Activated CD4-positive, alpha-beta T cell treated with anti-CD3 and anti-CD28 coated beads, Interleukin-2, amount 10 ng/mL, durations not matched to agents 24 days and 14 days (primary cell): ENCODE results near the gene ALAS1. TPM values are rescaled to one million over a fixed set of nuclear protein-coding genes. Genes with fewer than 3 reads are reported as not detected.

Source experiments
- DNase-seq: peaks from one replicate; pipeline ENCODE4 v3.0.0; 2022
- H3K27ac Mint-ChIP-seq: one replicate; pipeline ENCODE4 v1.8.0; 2022; ENCODE audit warnings: mild to moderate bottlenecking, mixed read lengths
- H3K27me3 Mint-ChIP-seq: one replicate; pipeline ENCODE4 v1.8.0; 2022; ENCODE audit warnings: mixed read lengths
- H3K36me3 Mint-ChIP-seq: one replicate; pipeline ENCODE4 v1.8.0; 2022; ENCODE audit warnings: low read depth, mild to moderate bottlenecking, mixed read lengths
- H3K4me1 Mint-ChIP-seq: one replicate; pipeline ENCODE4 v1.8.0; 2021; ENCODE audit warnings: mixed read lengths
- H3K4me3 Mint-ChIP-seq: one replicate; pipeline ENCODE4 v1.8.0; 2022; ENCODE audit warnings: mild to moderate bottlenecking, moderate library complexity, mixed read lengths
- H3K9me3 Mint-ChIP-seq: one replicate; pipeline ENCODE4 v1.8.0; 2021; ENCODE audit warnings: mixed read lengths
- intact Hi-C: fragments of 100-400 bp; cut with micrococcal nuclease; formaldehyde crosslinking; loops from one replicate; pipeline ENCODE4 v1.15.1; 2023
- total RNA-seq: library from RNA; stranded (reverse); gene quantifications from 2 replicates; pipeline ENCODE4 v1.2.3, GENCODE V29; 2022

Gene ALAS1
- total RNA-seq, 1 donor from 2014 or later = 118 TPM

- intact Hi-C loops = loop anchor here (10.0 kb wide), 1 partner anchor 1650 kb away; no protein-coding TSS in a partner anchor
- H3K4me1 Mint-ChIP-seq = peaks cover 74% of the 10 kb centered on the region
- peaks cover 5% of the 10 kb centered on the region for H3K9me3 Mint-ChIP-seq
- peak overlapping the region; percentile 56 for H3K27ac Mint-ChIP-seq
- peaks cover 86% of the 10 kb centered on the region for H3K36me3 Mint-ChIP-seq
- peak overlapping the region; percentile 29 for H3K4me3 Mint-ChIP-seq
- DNase-seq = no peak
- H3K27me3 Mint-ChIP-seq = peaks cover 2% of the 10 kb centered on the region
Observed at GRCh38 chr3:52254608-52255007, 56.6 kb downstream of the ALAS1 start.

DNA sequence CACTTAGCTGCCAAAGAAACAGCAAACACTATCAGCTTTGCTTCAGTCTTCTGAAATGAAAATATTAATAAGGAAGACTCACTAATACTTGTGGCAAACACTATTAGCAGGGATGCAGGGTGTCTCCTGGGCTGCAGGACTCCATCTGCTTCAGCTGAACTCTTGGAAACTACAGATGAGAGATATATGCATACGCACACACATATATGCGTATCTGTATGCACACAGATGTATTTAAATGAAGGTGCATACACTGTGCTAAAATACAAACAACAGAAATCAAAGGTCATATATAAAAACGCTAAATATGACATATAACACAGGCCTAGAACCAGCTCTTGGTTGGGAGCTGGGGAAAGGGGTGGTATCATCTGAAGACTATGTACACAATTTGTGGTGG is 58.2 kb downstream of the ALAS1 start:
- H3K27ac Mint-ChIP-seq = peak overlapping the region; percentile 34
- DNase-seq = no peak
- intact Hi-C loops = loop anchor here (10.0 kb wide), 1 partner anchor 1651 kb away; no protein-coding TSS in a partner anchor
- H3K36me3 Mint-ChIP-seq = peaks cover 89% of the 10 kb centered on the region
- H3K4me1 Mint-ChIP-seq = peaks cover 71% of the 10 kb centered on the region
- H3K9me3 Mint-ChIP-seq = peaks cover 5% of the 10 kb centered on the region
- H3K27me3 Mint-ChIP-seq = peaks cover 2% of the 10 kb centered on the region
- no peak overlapping the region for H3K4me3 Mint-ChIP-seq

GRCh38 chr3:52256622-52257021 is 58.7 kb downstream of the ALAS1 start:
- Mint-ChIP-seq H3K27me3 (peaks cover 2% of the 10 kb centered on the region), H3K27ac (peak overlapping the region; percentile 81), H3K4me1 (peaks cover 74% of the 10 kb centered on the region), H3K9me3 (peaks cover 5% of the 10 kb centered on the region), H3K36me3 (peaks cover 94% of the 10 kb centered on the region), H3K4me3 (no peak overlapping the region)
- no peak for DNase-seq
- intact Hi-C loops = loop anchor here (10.0 kb wide), 1 partner anchor 1652 kb away; no protein-coding TSS in a partner anchor

GRCh38 chr3:52257911-52258310 is 60.0 kb downstream of the ALAS1 start:
- H3K9me3 Mint-ChIP-seq = peaks cover 5% of the 10 kb centered on the region
- no peak for DNase-seq
- H3K27me3 Mint-ChIP-seq = peaks cover 2% of the 10 kb centered on the region
- H3K4me3 Mint-ChIP-seq = no peak overlapping the region
- intact Hi-C loops = loop anchor here (10.0 kb wide), 1 partner anchor 1653 kb away; no protein-coding TSS in a partner anchor
- peak overlapping the region; percentile 45 for H3K27ac Mint-ChIP-seq
- peaks cover 76% of the 10 kb centered on the region for H3K4me1 Mint-ChIP-seq
- H3K36me3 Mint-ChIP-seq = peaks cover 95% of the 10 kb centered on the region

DNA sequence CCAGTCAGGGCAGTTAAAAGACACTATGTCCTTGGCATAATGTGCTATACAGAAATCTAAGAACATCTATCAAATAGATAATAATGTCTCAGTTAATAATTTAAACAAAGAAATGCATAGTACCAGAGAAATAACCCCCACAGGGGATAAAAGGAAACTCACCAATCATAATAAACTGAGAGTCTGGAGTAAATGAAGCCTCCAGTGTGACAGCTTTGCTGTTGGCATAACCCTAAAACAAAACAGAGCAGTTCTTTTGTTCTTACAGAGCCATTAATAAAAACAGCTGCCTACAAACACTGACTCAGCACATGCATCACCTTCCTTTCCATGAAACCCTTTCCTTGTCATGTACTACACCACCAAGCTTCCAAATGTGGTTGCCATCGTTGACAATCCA is 61.1 kb downstream of the ALAS1 start:
- H3K27ac Mint-ChIP-seq = peak overlapping the region; percentile 40

GRCh38 chr3:52259448-52259847 is 61.5 kb downstream of the ALAS1 start:
- Mint-ChIP-seq H3K4me3 (no peak overlapping the region), H3K36me3 (peaks cover 99% of the 10 kb centered on the region), H3K27me3 (no peaks in the 10 kb centered on the region), H3K27ac (no peak overlapping the region), H3K9me3 (no peaks in the 10 kb centered on the region), H3K4me1 (peaks cover 75% of the 10 kb centered on the region)
- DNase-seq = no peak
- intact Hi-C loops = loop anchor here (10.0 kb wide), 1 partner anchor 1655 kb away; no protein-coding TSS in a partner anchor

More for the DNA sequence above, 61.1 kb downstream of the ALAS1 start:
- no peaks in the 10 kb centered on the region for H3K27me3 Mint-ChIP-seq
- H3K4me3 Mint-ChIP-seq = no peak overlapping the region
- peaks cover 74% of the 10 kb centered on the region for H3K4me1 Mint-ChIP-seq
- intact Hi-C loops = loop anchor here (10.0 kb wide), 1 partner anchor 1654 kb away; no protein-coding TSS in a partner anchor
- H3K9me3 Mint-ChIP-seq = no peaks in the 10 kb centered on the region
- H3K36me3 Mint-ChIP-seq = peaks cover 98% of the 10 kb centered on the region
- DNase-seq = no peak

DNA sequence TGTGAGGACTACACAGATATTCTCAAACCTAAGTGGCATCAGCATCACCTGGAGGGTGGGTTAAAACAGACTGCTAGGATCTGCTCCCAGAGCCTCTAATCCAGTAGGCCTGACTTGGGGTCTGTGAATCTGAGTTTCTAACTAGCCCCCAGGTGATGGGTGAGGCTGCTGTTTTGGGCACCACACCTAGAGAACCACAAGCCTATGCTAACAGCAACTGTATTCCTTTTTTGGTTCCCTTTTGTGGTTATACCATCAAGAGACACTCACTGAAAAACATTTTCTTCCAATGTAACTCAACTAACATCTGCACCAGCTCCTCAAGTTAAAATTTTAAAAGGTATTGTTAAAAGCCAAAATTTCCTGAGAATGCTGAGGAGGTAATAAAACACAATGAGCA is 64.5 kb downstream of the ALAS1 start:
- peak overlapping the region; percentile 65 for H3K27ac Mint-ChIP-seq
- H3K4me3 Mint-ChIP-seq = peak overlapping the region; percentile 34

More for the DNA sequence above, 64.5 kb downstream of the ALAS1 start:
- no peak for DNase-seq
- H3K36me3 Mint-ChIP-seq = peaks cover 93% of the 10 kb centered on the region
- intact Hi-C loops = no loop called here
- peaks cover 64% of the 10 kb centered on the region for H3K4me1 Mint-ChIP-seq
- no peaks in the 10 kb centered on the region for H3K9me3 Mint-ChIP-seq
- no peaks in the 10 kb centered on the region for H3K27me3 Mint-ChIP-seq

Other genes starting within 250 kb of the ALAS1 start
- not detected in 2 replicates for gene GPR62, start 242.8 kb upstream of the ALAS1 start, total RNA-seq
- 15.2 and 16.8 TPM in 2 replicates for gene PCBP4, start 230.7 kb upstream of the ALAS1 start, total RNA-seq
- gene ABHD14B, start 224.1 kb upstream of the ALAS1 start, total RNA-seq = 43.2 and 45.3 TPM in 2 replicates
- gene ABHD14A, start 223.1 kb upstream of the ALAS1 start, total RNA-seq = 12.3 and 13.8 TPM in 2 replicates
- gene ACY1, start 214.6 kb upstream of the ALAS1 start, total RNA-seq = 57.9 and 58.7 TPM in 2 replicates
- 1,714 and 1,721 TPM in 2 replicates for gene RPL29, start 202.3 kb upstream of the ALAS1 start, total RNA-seq
- gene DUSP7, start 141.6 kb upstream of the ALAS1 start, total RNA-seq = 33.5 and 34.0 TPM in 2 replicates
- 23.2 and 24.1 TPM in 2 replicates for gene POC1A, start 43.7 kb upstream of the ALAS1 start, total RNA-seq
- 0.17 and 0.42 TPM in 2 replicates for gene TLR9, start 27.5 kb downstream of the ALAS1 start, total RNA-seq
- 80.3 and 87.0 TPM in 2 replicates for gene TWF2, start 41.0 kb downstream of the ALAS1 start, total RNA-seq
- 48.3 and 49.2 TPM in 2 replicates for gene PPM1M, start 47.6 kb downstream of the ALAS1 start, total RNA-seq
- gene WDR82, start 80.5 kb downstream of the ALAS1 start, total RNA-seq = 104 and 106 TPM in 2 replicates
- gene GLYCTK, start 89.7 kb downstream of the ALAS1 start, total RNA-seq = 16.3 and 17.4 TPM in 2 replicates
- 9.9 and 10.6 TPM in 2 replicates for gene DNAH1, start 118.2 kb downstream of the ALAS1 start, total RNA-seq
- gene BAP1, start 211.8 kb downstream of the ALAS1 start, total RNA-seq = 101 and 102 TPM in 2 replicates
- gene PHF7, start 212.5 kb downstream of the ALAS1 start, total RNA-seq = 10.6 and 10.8 TPM in 2 replicates
- gene SEMA3G, start 246.9 kb downstream of the ALAS1 start, total RNA-seq = 0.05 and 0.21 TPM in 2 replicates